GM21423 (cell line): ENCODE data around the gene AGMO.

Experiments used
- ATAC-seq: cut with Tn5 transposase; IDR thresholded peaks from one replicate; pipeline ENCODE4 v1.9.1; 2021; ENCODE audit warnings: mild to moderate bottlenecking, moderate library complexity; ENCODE audit not compliant: unreplicated experiment

The AGMO gene

DNA sequence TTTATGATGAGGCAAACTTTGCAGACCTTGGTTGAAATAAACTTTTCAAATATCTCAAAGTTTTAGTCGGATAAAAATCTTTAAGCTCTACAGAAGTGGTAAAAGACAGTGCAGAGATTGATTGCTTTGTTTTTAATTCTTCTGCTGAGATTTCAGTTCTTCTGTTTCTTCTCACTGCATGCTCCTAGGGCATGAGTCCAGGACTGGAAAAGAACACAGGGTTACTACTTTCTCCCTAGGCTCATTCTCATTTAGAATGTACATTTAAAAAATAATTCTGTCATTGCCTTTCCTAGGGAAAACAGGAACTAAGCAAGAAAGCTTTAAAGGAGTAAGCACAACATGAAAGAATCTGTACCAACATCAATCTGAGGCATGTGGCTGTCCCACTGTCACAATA, 402.6 kb downstream of the AGMO start:
- ATAC-seq: no peak

DNA sequence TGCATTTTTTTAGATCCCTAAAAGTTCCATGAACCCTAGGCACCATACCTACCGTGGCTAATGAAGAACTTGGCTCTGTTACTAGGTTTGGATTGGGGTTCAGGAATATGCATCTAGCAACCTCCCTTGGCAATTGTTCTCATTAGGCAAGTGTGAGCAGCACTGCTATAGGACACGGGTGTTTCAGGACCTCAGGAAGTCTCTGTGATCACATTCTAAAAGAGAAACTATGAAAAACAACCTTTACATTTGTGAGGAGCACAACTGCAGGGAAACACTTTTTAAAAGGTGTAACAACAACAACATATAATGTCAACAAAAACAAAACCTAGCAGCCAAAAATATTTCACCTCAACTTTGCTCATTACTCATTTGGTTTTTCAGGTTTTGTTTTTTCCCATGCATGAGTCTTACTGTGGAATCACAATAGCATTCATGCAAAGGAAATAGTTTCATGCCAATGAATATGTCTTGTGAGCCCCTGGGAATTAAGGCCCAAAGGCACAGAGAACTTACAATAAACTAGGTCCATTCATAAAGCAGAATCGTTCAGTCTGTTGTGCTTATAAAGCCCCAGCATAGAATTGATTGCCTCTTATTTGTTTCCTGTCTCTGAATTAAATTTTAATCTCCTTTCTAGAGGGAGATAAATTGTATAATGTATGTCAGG, 403.5 kb downstream of the AGMO start:
- ATAC-seq: no peak
